Measurements from ENCODE around the gene PCP2. TPM values are rescaled to one million over a fixed set of nuclear protein-coding genes. Genes with fewer than 3 reads are reported as not detected.

The PCP2 gene
- total and polyA plus RNA-seq, 2 of the 13 experiments (the other 11 are each of a cell fraction or from before 2014, with no cell fraction given), result 0.62 TPM; not detected in 1

GRCh38 chr19:7637374-7638256 is 4.1 kb upstream of the PCP2 start (continued):
- TF ChIP-seq CEBPZ (IDR thresholded peaks at IDR 0.05; ENCODE audit: low read length), result no peak
- TF ChIP-seq KMT2B (CRISPR knock-in tag; IDR thresholded peaks at IDR 0.05), result no peak
- no peak for TF ChIP-seq ZBTB42 (CRISPR knock-in tag; IDR thresholded peaks at IDR 0.05)
- TF ChIP-seq KLF6 (CRISPR knock-in tag; IDR thresholded peaks at IDR 0.05), result no peak
- TF ChIP-seq ZFX (CRISPR knock-in tag; IDR thresholded peaks at IDR 0.05; ENCODE audit: low read depth), result 0 out of 2 replicates have a peak, but pooled peaks have one; percentile 6
- TF ChIP-seq EEA1 (CRISPR knock-in tag; IDR thresholded peaks at IDR 0.05; ENCODE audit: borderline replicate concordance), result no peak
- TF ChIP-seq RAD21 (CRISPR knock-in tag; IDR thresholded peaks at IDR 0.05), result 0 out of 2 replicates have a peak, but pooled peaks have one; percentile 26
- 0 out of 2 replicates have a peak, but pooled peaks have one; percentile 8 for TF ChIP-seq PHF8 (CRISPR knock-in tag; IDR thresholded peaks at IDR 0.05)
- peak; percentile 40 for TF ChIP-seq GABPA (IDR thresholded peaks at IDR 0.05; ENCODE audit: low read depth, low read length)
- TF ChIP-seq GABPA (CRISPR knock-in tag; IDR thresholded peaks at IDR 0.05; ENCODE audit: low read depth), result peak; percentile 46; the same call in 1 of the 2 replicates
- TF ChIP-seq ZNF296 (CRISPR knock-in tag; conservative IDR thresholded peaks at IDR 0.05), result peak; percentile 60; the same call in 1 of the 2 replicates
- 0 out of 2 replicates have a peak, but pooled peaks have one; percentile 4 for TF ChIP-seq EED (CRISPR knock-in tag; IDR thresholded peaks at IDR 0.05)
- TF ChIP-seq ZNF629 (CRISPR knock-in tag; conservative IDR thresholded peaks at IDR 0.05), result peak; percentile 89
- TF ChIP-seq ZNF205 (CRISPR knock-in tag; IDR thresholded peaks at IDR 0.05), result 0 out of 2 replicates have a peak, but pooled peaks have one; percentile 23
- TF ChIP-seq, protein P1, sequence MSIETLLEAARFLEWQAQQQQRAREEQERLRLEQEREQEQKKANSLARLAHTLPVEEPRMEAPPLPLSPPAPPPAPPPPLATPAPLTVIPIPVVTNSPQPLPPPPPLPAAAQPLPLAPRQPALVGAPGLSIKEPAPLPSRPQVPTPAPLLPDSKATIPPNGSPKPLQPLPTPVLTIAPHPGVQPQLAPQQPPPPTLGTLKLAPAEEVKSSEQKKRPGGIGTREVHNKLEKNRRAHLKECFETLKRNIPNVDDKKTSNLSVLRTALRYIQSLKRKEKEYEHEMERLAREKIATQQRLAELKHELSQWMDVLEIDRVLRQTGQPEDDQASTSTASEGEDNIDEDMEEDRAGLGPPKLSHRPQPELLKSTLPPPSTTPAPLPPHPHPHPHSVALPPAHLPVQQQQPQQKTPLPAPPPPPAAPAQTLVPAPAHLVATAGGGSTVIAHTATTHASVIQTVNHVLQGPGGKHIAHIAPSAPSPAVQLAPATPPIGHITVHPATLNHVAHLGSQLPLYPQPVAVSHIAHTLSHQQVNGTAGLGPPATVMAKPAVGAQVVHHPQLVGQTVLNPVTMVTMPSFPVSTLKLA (IDR thresholded peaks at IDR 0.05), result no peak
- no peak for TF ChIP-seq ZNF317 (CRISPR knock-in tag; IDR thresholded peaks at IDR 0.05)
- no peak for TF ChIP-seq CREB3 (CRISPR knock-in tag; IDR thresholded peaks at IDR 0.05)
- TF ChIP-seq FOXP4 (CRISPR knock-in tag; IDR thresholded peaks at IDR 0.05), result no peak
- TF ChIP-seq, protein P2, sequence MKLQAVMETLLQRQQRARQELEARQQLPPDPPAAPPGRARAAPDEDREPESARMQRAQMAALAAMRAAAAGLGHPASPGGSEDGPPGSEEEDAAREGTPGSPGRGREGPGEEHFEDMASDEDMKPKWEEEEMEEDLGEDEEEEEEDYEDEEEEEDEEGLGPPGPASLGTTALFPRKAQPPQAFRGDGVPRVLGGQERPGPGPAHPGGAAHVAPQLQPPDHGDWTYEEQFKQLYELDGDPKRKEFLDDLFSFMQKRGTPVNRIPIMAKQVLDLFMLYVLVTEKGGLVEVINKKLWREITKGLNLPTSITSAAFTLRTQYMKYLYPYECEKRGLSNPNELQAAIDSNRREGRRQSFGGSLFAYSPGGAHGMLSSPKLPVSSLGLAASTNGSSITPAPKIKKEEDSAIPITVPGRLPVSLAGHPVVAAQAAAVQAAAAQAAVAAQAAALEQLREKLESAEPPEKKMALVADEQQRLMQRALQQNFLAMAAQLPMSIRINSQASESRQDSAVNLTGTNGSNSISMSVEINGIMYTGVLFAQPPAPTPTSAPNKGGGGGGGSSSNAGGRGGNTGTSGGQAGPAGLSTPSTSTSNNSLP (IDR thresholded peaks at IDR 0.05; ENCODE audit: low read depth, low read length), result no peak
